CD14-positive monocyte (primary cell): Measurements from ENCODE around the gene ARMC7. TPM values are rescaled to one million over a fixed set of nuclear protein-coding genes. Genes with fewer than 3 reads are reported as not detected.
A peak's percentile ranks its signal among the peaks of the same experiment; 100 is the strongest.

Experiments used
- DNase-seq, 3 donors: peaks; one replicate each; pipeline ENCODE4 v3.0.0-alpha.2; 2011 to 2022
- H2AFZ ChIP-seq: 2 replicates; pipeline ENCODE4 v1.6.0; 2012; ENCODE audit warnings: mild to moderate bottlenecking, low read depth, low read length, inconsistent platforms; ENCODE audit not compliant: insufficient read depth, poor library complexity, severe bottlenecking
- H3K27ac ChIP-seq, 2 donors: 1 replicate in 1 of 2; 2 replicates in 1 of 2; pipeline ENCODE4 v1.5.1; 2012 to 2013; ENCODE audit warnings: low read length in 2 of 2, control low read depth in 1 of 2, inconsistent platforms in 1 of 2, low read depth in 1 of 2, mild to moderate bottlenecking in 1 of 2
- H3K27me3 ChIP-seq, 2 donors: one replicate each; pipeline versions ENCODE4 v1.6.0 to v1.6.1; 2011 to 2013; ENCODE audit warnings: low read length in 2 of 2; ENCODE audit not compliant: control insufficient read depth in 2 of 2, insufficient read depth in 2 of 2
- H3K36me3 ChIP-seq, 2 donors: replicated peaks in 1 of 2; 1 replicate in 1 of 2; 2 replicates in 1 of 2; pipeline versions ENCODE4 v1.5.1 to v1.6.1; 2012 to 2013; ENCODE audit warnings: low read length in 2 of 2, control low read depth in 1 of 2, inconsistent platforms in 1 of 2, mild to moderate bottlenecking in 1 of 2; ENCODE audit not compliant: insufficient read depth in 2 of 2, control insufficient read depth in 1 of 2
- H3K4me1 ChIP-seq, 2 donors: 1 replicate in 1 of 2; 2 replicates in 1 of 2; pipeline versions ENCODE4 v1.5.1 to v1.6.1; 2012 to 2013; ENCODE audit warnings: low read length in 2 of 2, control low read depth in 1 of 2, inconsistent platforms in 1 of 2, mild to moderate bottlenecking in 1 of 2, moderate library complexity in 1 of 2; ENCODE audit not compliant: insufficient read depth in 2 of 2, control insufficient read depth in 1 of 2
- H3K4me2 ChIP-seq: replicated peaks from 2 replicates; pipeline ENCODE3; 2012; ENCODE audit warnings: low read length, moderate library complexity, mild to moderate bottlenecking; ENCODE audit not compliant: poor library complexity, severe bottlenecking; ENCODE audit errors: extremely low read depth
- H3K4me3 ChIP-seq, 3 experiments: fragments of 200-600 bp in 1 of 3; sonication (generic) in 1 of 3; replicated peaks in 1 of 3; 1 replicate in 2 of 3; 2 replicates in 1 of 3; pipeline ENCODE4 v1.5.1; 2011 to 2013; ENCODE audit warnings: low read length in 3 of 3, mild to moderate bottlenecking in 3 of 3, control low read depth in 2 of 3, low read depth in 2 of 3, inconsistent platforms in 1 of 3, moderate library complexity in 1 of 3
- H3K79me2 ChIP-seq: 2 replicates; pipeline ENCODE4 v1.6.0; 2012; ENCODE audit warnings: mild to moderate bottlenecking, control low read depth, inconsistent platforms, low read length, moderate library complexity; ENCODE audit not compliant: insufficient read depth
- H3K9ac ChIP-seq: 2 replicates; pipeline ENCODE4 v1.6.0; 2017; ENCODE audit warnings: low read length, mild to moderate bottlenecking; ENCODE audit not compliant: insufficient read depth, poor library complexity, severe bottlenecking
- H3K9me3 ChIP-seq, 2 donors: replicated peaks in 1 of 2; 1 replicate in 1 of 2; 2 replicates in 1 of 2; pipeline versions ENCODE4 v1.5.1 to v1.6.1; 2012 to 2013; ENCODE audit warnings: low read length in 2 of 2, control low read depth in 1 of 2; ENCODE audit not compliant: control insufficient read depth in 1 of 2, insufficient read depth in 1 of 2
- H4K20me1 ChIP-seq: 2 replicates; pipeline ENCODE4 v1.6.0; 2012; ENCODE audit warnings: mild to moderate bottlenecking, low read length, control low read depth, moderate library complexity; ENCODE audit not compliant: insufficient read depth
- H3K27ac Mint-ChIP-seq, 7 donors: one replicate each; pipeline ENCODE4 v1.8.0; 2020; ENCODE audit warnings: mild to moderate bottlenecking in 7 of 7, mixed read lengths in 7 of 7, moderate library complexity in 6 of 7, inconsistent platforms in 2 of 7
- H3K27me3 Mint-ChIP-seq, 3 donors: one replicate each; pipeline ENCODE4 v1.8.0; 2021 to 2022; ENCODE audit warnings: low read depth in 3 of 3, mild to moderate bottlenecking in 3 of 3, mixed read lengths in 3 of 3, moderate library complexity in 3 of 3, inconsistent platforms in 1 of 3
- H3K36me3 Mint-ChIP-seq, 2 donors: one replicate each; pipeline ENCODE4 v1.8.0; 2020; ENCODE audit warnings: mixed read lengths in 2 of 2, inconsistent platforms in 1 of 2, mild to moderate bottlenecking in 1 of 2
- H3K4me1 Mint-ChIP-seq: one replicate; pipeline ENCODE4 v1.8.0; 2020; ENCODE audit warnings: mild to moderate bottlenecking, mixed read lengths
- H3K4me3 Mint-ChIP-seq, 2 donors: one replicate each; pipeline ENCODE4 v1.8.0; 2020; ENCODE audit warnings: mild to moderate bottlenecking in 2 of 2, mixed read lengths in 2 of 2, moderate library complexity in 1 of 2
- H3K9me3 Mint-ChIP-seq, 7 donors: one replicate each; pipeline ENCODE4 v1.8.0; 2020 to 2022; ENCODE audit warnings: mixed read lengths in 7 of 7, mild to moderate bottlenecking in 6 of 7, moderate library complexity in 6 of 7, inconsistent platforms in 2 of 7
- CTCF ChIP-seq: fragments of 200-600 bp; IDR thresholded peaks from one replicate; pipeline ENCODE4 v1.8.0; 2022; ENCODE audit warnings: antibody characterized with exemption, mild to moderate bottlenecking
- WGBS: methylation state at CpG from one replicate; pipeline ENCODE4 v1.1.5; 2013; ENCODE audit warnings: missing lambda C conversion rate; ENCODE audit not compliant: insufficient coverage; 5-methylcytosine and 5-hydroxymethylcytosine counted together
- intact Hi-C, 2 donors: fragments of 100-400 bp; cut with micrococcal nuclease; formaldehyde crosslinking; loops; one replicate each; pipeline versions ENCODE4 v1.15.0 to v1.15.1; 2023
- polyA plus RNA-seq, 3 donors: library from polyadenylated mRNA; depleted of rRNA in 1 of 3; unstranded in 2 of 3; stranded (reverse) in 1 of 3; fragments of 300-500 nt in 2 of 3; fragments of >200 nt in 1 of 3; fragmentation: Illumina TruSeq in 2 of 3; gene quantifications; 1 replicate in 2 of 3; 2 replicates in 1 of 3; pipeline ENCODE4 v1.2.3, GENCODE V29; 2012 to 2021

Gene ARMC7
- polyA plus RNA-seq, 3 donors = 1.3 to 11.8 (median 2.1) TPM

DNA sequence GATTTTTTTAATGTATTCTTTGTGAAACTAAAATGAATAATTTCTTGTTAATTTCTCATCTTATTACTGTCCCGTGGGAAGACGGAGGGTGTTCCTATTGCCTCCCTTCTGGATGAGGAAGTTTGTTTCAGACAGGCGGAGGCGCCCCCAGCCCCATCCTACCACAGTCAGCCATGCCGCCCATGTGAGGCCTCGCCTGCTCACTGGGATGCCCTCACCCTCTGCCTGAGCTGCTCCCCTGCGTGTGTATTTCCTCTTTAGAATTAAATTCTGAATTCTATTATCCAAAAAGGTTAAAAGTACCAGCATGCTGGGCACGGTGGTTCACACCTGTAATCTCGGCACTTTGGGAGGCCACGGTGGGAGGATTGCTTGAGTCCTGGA, 48.7 kb upstream of the ARMC7 start:
- H3K27ac ChIP-seq = no peak overlapping the region
- Mint-ChIP-seq H3K4me3 (no peak overlapping the region), H3K27me3 (no peaks in the 10 kb centered on the region), H3K27ac (no peak overlapping the region), H3K4me1 (peaks cover 15% of the 10 kb centered on the region), H3K36me3 (peaks cover 65 to 88% of the 10 kb centered on the region in 2 donors), H3K9me3 (no peaks in the 10 kb centered on the region)
- H3K79me2 ChIP-seq = no peaks in the 10 kb centered on the region
- TF ChIP-seq CTCF = no peak
- no peaks in the 10 kb centered on the region for H4K20me1 ChIP-seq
- H3K9ac ChIP-seq = no peak overlapping the region
- H3K9me3 ChIP-seq = no peaks in the 10 kb centered on the region
- H3K4me2 ChIP-seq = no peak overlapping the region
- intact Hi-C loops = no loop called here
- H3K36me3 ChIP-seq = peaks cover 38 to 84% of the 10 kb centered on the region in 2 donors
- no peak overlapping the region for H3K4me3 ChIP-seq
- no peak overlapping the region for H2AFZ ChIP-seq
- H3K27me3 ChIP-seq = no peaks in the 10 kb centered on the region
- H3K4me1 ChIP-seq = peaks cover 7 to 9% of the 10 kb centered on the region in 2 donors
- no peak for DNase-seq
- WGBS = 100% methylated on average over 3 of the region's 10 CpGs

- no peak for TF ChIP-seq CTCF
- no peaks in the 10 kb centered on the region for H3K9me3 Mint-ChIP-seq
- H3K27ac Mint-ChIP-seq = peak overlapping the region in 1 of 7 donors; percentile 24
- no peak overlapping the region for H2AFZ ChIP-seq
- H3K4me3 ChIP-seq = no peak overlapping the region
- peaks cover 7 to 9% of the 10 kb centered on the region in 2 donors for H3K4me1 ChIP-seq
- intact Hi-C loops = no loop called here
- H3K9ac ChIP-seq = no peak overlapping the region
- H4K20me1 ChIP-seq = no peaks in the 10 kb centered on the region
- no peaks in the 10 kb centered on the region for H3K27me3 ChIP-seq
- peaks cover 0 to 1% (median 0%) of the 10 kb centered on the region in 3 donors for H3K27me3 Mint-ChIP-seq
- no peaks in the 10 kb centered on the region for H3K9me3 ChIP-seq
- peaks cover 59 to 82% of the 10 kb centered on the region in 2 donors for H3K36me3 Mint-ChIP-seq
- no peaks in the 10 kb centered on the region for H3K79me2 ChIP-seq
- H3K4me2 ChIP-seq = no peak overlapping the region
- peaks cover 15% of the 10 kb centered on the region for H3K4me1 Mint-ChIP-seq
- no peak for DNase-seq
- no peak overlapping the region for H3K27ac ChIP-seq
- H3K36me3 ChIP-seq = peaks cover 38 to 78% of the 10 kb centered on the region in 2 donors
- H3K4me3 Mint-ChIP-seq = no peak overlapping the region
- WGBS = 100% methylated on average over 4 of the region's 8 CpGs
Observed at GRCh38 chr17:75061618-75062017, 48.2 kb upstream of the ARMC7 start.
